OCI-M2 (cell line): ENCODE results near the gene CTF1.
A peak's percentile ranks its signal among the peaks of the same experiment; 100 is the strongest.
"Not testable (repeated sequence)": the region's sequence is repeated elsewhere in the genome, so short reads cannot be mapped to it uniquely, and the experiment has no call there.

Experiments
- DNase-seq: peaks from one replicate; lab custom pipeline; 2025; ENCODE audit not compliant: unreplicated experiment; lab: John Stamatoyannopoulos, UW

The CTF1 gene, protein sequence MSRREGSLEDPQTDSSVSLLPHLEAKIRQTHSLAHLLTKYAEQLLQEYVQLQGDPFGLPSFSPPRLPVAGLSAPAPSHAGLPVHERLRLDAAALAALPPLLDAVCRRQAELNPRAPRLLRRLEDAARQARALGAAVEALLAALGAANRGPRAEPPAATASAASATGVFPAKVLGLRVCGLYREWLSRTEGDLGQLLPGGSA

DNA sequence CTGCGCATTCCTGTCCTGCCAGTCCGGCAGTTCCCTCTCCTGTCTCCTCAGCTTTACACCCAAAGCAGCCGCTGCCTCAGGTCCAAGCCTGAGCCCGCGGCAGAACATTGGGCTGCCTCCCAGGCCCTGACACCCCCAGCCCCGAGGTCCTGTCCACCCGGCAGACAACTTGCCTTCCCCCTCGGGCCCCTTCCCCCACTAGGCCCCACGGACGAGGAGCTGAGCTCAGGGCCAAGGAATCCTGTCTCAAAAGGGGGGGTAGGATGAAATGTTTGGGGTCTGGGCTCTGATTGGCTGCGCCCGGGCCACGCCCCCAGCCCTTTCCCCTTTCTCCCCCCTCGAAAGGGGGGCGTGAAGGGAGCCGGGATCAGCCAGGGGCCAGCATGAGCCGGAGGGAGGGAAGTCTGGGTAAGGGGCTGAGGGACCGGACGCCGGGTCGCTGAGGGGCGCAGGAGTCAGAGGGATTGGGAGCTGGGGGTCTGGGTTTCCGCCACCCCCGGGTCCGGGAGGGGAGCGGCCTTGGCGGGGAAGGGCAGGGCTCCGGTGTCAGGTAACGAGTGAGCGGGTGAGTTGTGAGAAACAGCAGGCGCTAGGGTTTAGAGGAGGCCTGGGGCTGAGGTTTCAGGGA is at the start of gene CTF1:
Gene CTF1 (plus strand): TSS at position 354 of the 628 bp plus-strand sequence. CDS start 30 bp downstream, at position 384.
- DNase-seq: no peak

DNA sequence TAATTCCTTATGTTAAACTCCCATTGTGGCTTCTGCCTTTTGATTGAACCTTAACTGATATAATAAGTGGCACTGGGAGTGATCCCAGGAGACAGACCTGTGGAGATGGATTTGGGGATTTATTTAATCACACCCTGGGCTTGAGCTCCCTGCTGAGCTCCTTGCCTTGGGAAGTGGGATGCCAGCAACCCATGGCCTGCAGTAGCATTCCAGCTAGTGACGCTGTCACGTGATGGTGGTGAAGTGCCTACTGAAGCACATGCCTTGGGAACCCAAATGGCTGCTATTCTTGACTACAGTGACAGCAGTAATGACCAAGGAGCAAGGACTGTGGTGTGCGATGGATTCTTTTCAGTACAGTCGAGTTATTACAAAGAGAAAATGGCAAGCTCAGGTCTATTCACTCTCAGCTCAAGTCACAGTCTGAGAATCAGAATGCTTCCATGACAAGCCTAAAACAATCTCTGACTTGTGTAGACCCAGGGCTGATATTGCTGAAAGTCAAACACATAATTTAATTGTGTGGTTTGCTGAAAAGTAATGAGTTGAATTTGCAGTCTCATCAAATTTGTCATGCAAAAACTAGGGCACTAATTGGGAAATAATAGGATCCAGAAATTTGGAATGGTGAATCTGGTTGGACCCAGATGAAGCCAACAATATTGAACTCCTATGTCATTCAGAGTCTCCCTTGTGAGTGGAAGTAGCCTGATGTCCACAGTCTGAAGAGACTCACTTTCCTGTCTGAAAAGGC is 49.6 kb upstream of the CTF1 start:
- no peak for DNase-seq

DNA sequence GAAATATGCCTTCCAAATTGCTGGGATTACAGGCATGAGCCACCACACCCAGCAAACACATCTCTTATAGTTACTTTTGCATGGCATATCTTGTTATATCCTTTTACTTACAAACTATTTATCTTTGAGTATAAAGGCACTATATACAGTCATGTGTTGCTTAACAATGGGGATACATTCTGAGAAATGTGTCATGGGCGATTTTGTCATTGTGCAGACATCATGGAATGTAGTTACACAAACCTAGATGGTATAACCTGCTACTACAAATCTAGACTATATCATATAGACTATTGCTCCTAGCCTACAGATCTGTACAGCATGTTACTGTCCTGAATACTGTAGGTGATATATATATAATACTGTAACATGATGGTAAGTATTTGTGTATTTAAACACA is 46.2 kb upstream of the CTF1 start:
- no peak for DNase-seq

DNA sequence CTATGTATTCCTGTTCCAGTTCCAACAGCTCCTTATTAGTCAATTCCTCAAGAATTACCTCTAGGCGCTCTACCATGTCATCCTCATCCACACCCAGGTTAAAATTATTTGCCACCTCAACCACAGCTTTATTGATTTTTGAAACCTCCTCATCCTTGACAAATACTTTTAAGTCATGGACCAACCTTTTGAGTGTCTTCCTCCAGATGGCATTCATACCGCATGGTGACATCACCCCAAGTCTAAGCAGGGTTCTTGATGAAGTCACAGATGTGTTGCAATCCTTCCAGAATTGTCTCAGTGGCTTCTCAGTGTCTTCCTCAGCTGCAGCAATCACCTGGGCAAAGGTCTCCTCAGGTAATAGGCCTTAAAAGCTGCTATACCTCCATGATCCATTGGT is 42.7 kb upstream of the CTF1 start:
- no peak for DNase-seq

DNA sequence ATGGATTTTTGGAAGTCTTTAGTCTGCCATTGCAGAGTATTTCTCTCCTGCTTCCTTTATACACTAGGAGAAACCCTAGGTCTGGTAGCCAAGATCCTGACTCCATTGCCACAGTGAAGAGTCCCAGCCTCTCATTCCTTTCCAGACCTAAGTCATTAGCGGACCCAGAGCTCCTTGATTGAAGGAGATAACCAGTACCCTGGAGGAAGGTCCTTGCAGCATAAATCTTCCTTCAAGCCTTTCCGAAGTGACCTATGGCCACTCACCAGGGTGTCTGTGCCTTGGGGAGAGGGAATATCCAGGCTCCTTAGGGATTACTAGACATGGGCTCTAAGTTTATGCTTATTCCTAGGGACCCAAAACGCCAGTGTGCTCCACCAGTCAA is 38.3 kb upstream of the CTF1 start:
- DNase-seq: no peak

DNA sequence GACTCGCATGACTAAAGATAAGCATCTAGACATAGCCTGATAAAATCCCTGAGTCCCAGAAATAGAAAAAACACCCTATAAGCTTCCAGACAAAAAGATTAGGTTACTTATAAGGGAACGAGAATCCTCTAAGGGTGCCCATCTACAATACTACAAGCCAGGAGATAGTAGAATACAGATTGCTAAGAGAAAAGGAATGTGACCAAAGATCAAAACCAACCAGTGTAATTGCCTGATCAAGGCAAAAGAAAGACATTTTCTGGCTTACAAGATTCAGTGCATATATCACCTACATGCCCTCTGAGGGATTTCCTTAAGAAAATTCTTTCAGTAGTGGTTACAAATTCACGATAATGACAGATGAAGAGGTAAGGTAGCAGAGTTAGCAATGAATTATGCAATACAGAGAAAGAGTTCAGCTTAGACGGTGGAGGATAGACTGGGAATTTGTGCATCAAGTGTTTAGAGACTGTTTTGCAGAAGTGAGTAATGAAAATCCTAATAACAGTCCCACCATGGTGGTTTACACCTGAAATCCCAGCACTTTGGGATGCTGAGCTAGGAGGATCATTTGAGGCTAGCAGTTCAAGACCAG is 37.5 kb upstream of the CTF1 start:
- DNase-seq: no peak

DNA sequence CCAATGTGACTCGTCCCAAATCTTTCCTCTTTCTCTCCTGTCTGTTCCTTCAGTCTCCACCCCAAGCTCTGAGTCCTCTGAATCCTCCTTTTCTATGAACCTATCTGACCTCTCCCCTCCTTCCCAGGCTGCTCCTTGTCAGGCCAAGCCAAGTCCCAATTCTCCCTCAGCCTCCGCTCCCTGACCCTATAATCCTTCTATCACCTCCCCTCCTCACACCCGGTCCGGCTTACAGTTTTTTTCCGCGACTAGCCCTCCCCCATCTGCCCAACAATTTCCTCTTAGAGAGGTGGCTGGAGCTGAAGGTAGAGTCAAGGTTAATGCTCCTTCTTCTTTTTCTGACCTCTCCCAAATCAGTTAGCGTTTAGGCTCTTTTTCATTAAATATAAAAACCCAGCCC is 35.7 kb upstream of the CTF1 start:
- not testable (repeated sequence) for DNase-seq

DNA sequence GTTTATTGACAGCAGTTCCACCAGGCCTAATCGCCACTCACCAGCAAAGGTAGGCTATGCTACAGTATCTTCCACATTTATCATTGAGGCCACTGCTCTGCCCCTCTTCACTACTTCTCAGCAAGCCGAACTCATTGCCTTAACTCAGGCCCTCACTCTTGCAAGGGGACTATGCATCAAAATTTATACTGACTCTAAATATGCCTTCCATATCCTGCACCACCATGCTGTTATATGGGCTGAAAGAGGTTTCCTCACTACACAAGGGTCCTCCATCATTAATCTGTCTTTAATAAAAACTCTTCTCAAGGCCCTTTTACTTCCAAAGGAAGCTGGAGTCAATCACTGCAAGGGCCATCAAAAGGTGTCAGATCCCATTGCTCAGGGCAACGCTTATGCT is 33.2 kb upstream of the CTF1 start:
- DNase-seq: not testable (repeated sequence)

DNA sequence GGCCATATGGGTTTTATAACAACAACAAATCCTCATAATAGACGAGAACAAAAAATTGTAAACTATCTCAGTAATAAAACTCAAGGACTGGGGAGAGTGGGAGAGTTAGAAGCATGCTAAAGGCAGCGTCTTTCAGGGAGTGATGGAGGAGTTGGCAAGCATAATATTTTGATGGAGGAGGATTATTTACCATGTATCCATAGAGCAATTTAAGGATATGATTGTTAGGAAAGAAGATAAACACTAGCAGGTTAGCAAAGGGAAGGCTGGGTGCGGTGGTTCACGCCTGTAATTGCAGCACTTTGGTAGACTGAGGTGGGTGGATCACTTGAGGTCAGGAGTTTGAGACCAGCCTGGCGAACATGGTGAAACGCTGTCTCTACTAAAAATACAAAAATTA is 30.4 kb upstream of the CTF1 start:
- DNase-seq: no peak

DNA sequence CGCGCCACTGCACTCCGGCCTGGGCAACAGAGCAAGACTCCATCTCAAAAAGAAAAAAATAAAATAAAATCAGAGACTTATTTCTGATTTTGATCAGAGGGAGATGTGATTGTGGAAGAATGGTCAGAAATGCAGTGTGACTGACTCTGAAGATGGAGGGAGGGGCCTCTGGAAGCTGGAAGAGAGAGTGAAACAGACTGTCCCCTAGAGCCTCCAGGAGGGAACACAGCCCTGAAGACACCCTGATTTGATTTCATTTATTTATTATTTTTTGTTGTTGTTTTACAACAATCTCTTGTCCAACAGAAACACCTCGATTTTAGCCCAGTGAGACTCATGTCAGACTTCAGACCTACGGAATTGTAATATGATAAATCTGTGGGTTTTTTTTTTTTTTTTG is 28.7 kb upstream of the CTF1 start:
- DNase-seq: no peak

DNA sequence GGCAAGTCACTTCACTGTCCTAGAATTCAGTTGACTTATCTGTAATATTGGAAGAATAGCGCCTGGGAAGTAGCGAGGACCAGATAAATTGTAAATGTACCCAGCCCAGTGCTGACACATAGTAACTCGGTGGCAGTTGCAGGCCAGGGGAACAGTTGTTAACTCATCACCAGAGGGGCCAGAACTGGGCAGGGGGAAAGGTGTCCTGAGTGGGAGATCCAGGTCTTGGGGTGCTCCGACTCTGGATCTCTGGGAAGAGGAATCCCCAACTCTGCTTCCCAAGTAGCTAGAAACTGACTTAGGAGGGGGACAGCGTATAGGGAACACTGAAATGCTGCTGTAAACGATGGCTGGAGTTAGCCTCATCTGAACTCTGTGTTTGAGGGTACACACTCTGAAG is 25.5 kb upstream of the CTF1 start:
- no peak for DNase-seq

DNA sequence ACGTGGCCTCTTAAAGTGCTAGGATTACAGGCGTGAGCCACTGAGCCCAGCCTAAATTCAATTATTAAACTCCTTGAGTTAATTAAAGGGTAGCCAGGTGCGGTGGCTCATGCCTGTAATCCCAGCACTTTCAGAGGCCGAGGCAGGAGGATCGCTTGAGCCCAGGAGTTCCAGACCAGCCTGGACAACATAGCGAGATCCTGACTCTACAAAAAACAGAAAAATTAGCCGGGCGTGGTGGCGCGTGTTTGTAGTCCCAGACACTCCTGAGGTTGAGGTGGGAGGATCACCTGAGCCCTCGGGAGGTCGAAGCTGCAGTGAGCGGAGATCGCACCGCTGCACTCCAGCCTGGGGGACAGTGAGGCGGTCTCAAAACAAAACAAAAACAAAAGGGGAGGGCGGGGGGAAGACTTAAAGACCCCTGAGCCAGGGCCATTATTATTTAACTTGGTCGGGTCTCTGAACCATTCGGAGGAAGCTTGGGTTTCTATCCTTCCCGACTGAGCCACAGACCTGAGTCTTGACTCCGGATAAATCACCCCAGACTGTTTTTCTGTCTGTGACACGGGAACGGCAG is 22.1 kb upstream of the CTF1 start:
- DNase-seq: no peak

DNA sequence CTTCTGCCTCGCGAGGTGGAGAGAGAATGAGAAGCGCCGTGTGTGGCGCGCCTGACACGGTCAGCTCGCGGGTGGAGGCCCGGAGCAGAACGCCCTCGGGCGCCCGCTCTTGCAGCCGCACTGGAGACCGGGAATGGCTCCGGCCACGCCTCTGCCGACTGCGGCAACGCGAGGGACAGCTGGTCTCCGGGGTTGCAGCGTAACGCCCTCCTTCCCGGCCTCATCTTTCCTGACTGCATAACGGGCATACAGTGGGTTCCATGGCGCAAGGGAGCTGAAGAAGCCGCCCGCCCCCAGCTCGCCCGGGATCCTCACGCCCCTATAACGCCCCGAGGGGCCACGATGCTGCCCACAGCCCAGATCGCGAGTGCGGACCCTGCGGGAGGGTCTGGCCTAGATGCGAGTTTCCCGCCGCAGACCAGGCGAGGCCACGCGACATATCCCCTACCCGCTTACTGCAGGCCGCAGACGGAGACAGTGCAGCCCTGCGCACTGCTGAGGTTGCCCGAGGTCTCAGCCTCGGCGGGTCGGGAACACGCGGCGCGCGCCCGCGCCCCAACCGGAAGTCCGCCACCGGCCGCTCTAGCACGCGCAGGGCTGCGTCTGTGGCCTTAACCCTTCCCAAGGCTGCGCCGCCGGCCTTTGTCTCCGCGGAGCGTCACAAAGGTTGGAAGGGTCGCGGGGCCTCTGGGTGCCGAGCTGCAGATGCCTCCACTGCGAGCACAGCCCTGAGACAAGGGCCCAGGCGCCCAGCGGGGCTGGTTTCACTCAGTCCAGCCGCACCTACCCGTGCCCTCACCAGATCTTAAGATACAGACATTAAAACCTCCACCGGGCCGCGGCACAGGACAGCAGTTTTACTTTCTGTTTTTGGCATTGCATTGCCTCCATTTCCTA is 21.3 kb upstream of the CTF1 start:
- peak; percentile 20 for DNase-seq

DNA sequence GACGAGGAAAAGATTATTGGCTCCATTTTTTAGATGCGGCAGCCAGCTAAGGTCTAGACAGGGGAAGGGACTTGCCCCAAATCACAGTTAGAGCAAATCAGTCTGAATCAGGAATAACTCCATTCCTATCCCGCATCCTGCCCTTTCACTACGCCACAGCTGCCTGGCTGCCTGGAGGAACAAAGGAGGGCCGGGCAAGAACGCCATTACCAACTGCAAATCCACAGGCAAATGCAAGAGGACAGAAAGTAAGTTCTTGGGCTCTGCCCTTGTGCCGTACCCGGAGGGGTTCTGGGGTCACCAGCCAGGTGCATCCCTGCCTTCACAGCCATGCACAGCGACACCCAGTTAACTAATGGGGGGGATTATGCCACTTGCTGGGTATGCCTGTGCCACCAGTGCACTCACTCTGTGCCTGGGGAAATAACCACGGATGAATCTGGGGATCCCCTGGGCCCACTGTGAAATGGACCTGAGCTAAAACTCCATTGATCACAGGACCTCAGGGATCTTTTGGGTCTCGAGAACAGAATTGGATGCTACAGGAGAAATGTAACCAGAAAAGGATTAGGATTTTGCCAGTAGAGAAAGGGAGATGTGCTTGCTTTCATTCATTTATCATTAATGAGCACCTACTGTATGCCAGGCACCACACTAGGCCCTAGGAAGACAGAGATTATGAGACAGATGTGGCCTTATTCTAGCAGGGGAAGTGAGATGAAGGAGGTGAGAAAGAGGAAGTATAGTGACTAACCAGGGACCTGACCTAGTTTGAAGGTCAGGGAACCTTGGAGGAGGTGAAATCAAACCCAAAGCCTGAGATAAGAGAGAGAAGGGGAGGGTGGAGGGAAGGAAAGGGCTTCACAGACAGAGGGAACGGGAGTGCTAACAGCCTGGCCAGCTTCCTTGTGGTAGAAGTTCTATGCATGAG is 20.3 kb upstream of the CTF1 start:
- no peak for DNase-seq

DNA sequence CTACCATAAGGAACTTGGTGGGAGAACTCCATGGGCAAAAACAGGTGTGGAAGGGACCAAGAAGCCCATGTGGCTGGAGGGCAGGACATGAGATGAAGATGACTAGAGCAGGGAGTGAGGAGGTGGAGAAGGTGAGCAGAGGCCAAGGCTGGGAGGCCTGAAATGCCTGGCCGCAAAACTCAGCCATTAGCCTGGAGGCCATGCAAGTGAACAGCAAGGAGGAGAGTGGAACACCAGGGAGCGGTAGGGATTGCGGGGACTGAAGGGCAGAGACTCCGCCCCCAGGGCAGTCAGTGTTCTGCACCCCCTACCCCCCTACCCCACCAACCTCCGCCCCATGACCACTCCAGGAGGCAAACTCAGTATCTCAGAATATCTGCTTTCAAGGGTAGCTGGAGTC is 19.5 kb upstream of the CTF1 start:
- DNase-seq: no peak

DNA sequence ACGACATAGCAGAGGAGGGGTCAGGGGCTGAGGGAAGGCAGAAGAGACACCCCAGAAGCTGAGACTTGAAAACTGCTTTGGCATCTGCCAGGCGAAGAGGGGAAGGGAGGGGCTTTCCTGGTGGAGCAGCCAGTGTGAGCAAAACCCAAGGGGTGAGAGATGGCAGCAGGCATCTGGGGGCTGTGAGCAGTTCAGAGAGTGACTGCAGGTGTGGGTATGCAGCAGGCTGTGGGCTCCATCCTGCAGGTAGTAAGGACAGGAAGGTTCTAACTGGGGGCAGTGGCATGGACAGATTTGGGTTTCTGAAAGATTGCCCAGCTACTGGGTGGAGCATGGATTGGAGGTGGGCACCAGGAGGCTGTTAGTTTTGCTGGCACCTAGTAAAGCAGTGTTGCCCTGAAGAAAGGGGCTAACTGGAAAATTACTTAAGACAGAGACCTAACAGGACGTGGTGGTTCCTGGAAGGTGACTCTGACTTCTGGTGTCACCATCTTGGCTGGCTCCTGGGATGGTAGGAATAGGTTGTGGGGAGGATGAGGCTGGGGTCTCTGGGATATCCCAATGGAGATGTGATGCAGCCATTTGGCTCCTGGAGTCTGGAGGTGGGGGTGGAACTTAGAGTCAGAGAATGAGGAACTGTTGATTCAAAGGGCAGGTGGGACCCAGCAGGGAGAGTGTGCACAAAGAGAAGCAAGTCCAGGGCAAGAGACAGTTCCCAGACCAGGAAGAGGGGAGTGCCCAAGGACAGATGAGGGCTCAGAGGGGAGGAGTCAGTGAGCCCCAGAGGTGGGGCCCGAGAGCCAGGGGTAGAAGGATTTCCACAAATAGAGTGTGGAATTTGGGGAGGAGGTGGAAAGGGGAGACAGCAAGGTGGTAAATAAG is 13.7 kb upstream of the CTF1 start:
- no peak for DNase-seq

DNA sequence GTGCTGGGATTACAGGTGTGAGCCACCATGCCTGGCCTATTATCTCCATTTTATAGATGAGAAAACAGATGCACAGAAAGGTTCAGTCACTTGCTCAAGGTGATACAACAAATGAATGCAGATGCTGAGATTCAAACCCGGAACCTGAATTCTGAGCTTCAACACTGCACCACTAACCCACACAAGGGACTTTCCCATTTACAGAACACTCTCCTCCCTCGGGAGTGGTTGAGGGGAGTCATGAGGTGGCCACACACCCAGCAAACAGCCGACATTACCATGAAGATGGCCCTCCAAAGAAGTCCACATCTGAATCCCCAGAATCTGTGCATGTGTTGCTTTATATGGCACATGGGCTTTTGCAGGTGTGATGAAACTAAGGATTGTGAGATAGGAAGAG is 11.7 kb upstream of the CTF1 start:
- no peak for DNase-seq

DNA sequence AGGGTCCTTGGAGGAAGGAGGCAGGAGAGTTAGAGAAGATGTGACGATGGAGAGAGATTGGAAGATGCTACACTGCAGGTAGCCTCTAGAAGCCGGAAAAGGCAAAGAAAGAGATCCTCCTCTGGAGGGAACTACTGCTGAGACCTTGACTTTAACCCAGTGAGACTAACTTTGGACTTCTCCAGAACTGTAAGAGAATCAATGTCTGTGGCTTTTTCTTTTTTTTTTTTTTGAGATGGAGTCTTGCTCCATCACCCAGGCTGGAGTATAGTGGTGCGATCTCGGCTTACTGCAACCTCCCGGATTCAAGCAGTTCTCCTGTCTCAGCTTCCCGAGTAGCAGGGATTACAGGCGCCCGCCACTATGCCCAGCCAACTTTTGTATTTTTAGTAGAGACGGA is 11.2 kb upstream of the CTF1 start:
- no peak for DNase-seq

DNA sequence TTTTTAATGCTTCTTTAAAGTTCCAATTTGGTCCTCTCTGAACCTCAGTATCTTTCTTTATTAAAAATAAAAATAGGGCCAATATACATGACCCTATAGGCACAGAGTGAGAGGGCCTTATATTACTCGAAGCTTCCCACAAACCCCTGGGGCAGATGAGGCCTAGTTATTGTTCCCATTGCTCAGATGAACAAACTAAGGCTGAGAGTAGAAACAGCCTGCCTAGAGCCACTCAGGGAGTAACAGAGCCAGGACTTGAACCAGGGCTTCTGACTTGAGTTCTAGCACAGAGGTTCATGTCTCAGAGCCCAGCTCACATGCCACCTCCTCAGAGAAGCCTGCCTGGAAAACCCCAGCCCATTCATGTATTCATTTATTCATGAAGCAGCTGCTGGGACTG is 10.3 kb upstream of the CTF1 start:
- DNase-seq: no peak
